K562 (cell line): ENCODE measurements around the gene DIMT1. TPM values are rescaled to one million over a fixed set of nuclear protein-coding genes. Genes with fewer than 3 reads are reported as not detected.

ENCODE experiments used
- ATAC-seq: fragments of 200-7000 bp; cut with Tn5 transposase; 3 replicates; pipeline ENCODE4 v1.9.1; 2020; ENCODE audit warnings: moderate library complexity
- BruUV-seq: library from RNA; stranded (reverse); fragments of 400-500 nt; replicated peaks from 2 replicates; lab custom pipeline; 2021; lab: Mats Ljungman, UMichigan
- CTCF ChIA-PET: fragments of 300-600 bp; formaldehyde crosslinking; extraction: SDS; loops from one replicate; lab custom pipeline; 2021; ENCODE audit warnings: low intra/inter-chr PET ratio; lab: Yijun Ruan, JAX
- POLR2A ChIA-PET: fragments of 300-600, 350-650 bp; sonication (Branson Sonifier 250); formaldehyde crosslinking; extraction: SDS; loops from one replicate; lab custom pipeline; 2021; ENCODE audit warnings: antibody characterized with exemption, inconsistent platforms; lab: Yijun Ruan, JAX
- DNase-seq, 4 experiments: peaks; one replicate each; pipeline versions ENCODE4 v3.0.0 to v3.0.0-alpha.2; 2011 to 2018; ENCODE audit warnings: low spot score in 3 of 4, mixed read lengths in 3 of 4; ENCODE audit errors: extremely low read depth in 1 of 4
- FAIRE-seq: peaks from 2 replicates; lab custom pipeline; 2011; peaks lifted over from hg19 to GRCh38; lab: Jason Lieb, UNC
- H2AFZ ChIP-seq: 2 replicates; pipeline ENCODE4 v1.6.0; 2011; ENCODE audit warnings: low read depth, low read length, control low read depth, inconsistent platforms
- H3K27ac ChIP-seq: fragments of 200-600 bp; 3 replicates; pipeline ENCODE4 v1.8.0; 2011; ENCODE audit warnings: low read depth, mild to moderate bottlenecking, control low read depth, inconsistent platforms, low read length, moderate library complexity, mixed read lengths; ENCODE audit errors: extremely low read depth
- H3K27me3 ChIP-seq, 2 experiments: fragments of 300-600 bp in 1 of 2; 2 replicates in 1 of 2; 3 replicates in 1 of 2; pipeline versions ENCODE4 v1.6.0 to v1.8.0; 2011; ENCODE audit warnings: inconsistent platforms in 2 of 2, low read length in 2 of 2, mild to moderate bottlenecking in 1 of 2, mixed read lengths in 1 of 2, moderate library complexity in 1 of 2; ENCODE audit not compliant: control insufficient read depth in 2 of 2, insufficient read depth in 2 of 2
- H3K36me3 ChIP-seq: fragments of 300-600 bp; 3 replicates; pipeline ENCODE4 v1.8.0; 2011; ENCODE audit warnings: mild to moderate bottlenecking, low read length, inconsistent platforms; ENCODE audit not compliant: control insufficient read depth, insufficient read depth
- H3K4me1 ChIP-seq, 2 experiments: fragments of 200-600 bp in 1 of 2; replicated peaks in 1 of 2; 2 replicates in 1 of 2; 3 replicates in 1 of 2; pipeline versions ENCODE4 v1.5.1 to v1.8.0; 2011; ENCODE audit warnings: inconsistent platforms in 2 of 2, low read length in 2 of 2, mild to moderate bottlenecking in 1 of 2, mixed read lengths in 1 of 2, moderate library complexity in 1 of 2; ENCODE audit not compliant: control insufficient read depth in 2 of 2, insufficient read depth in 2 of 2
- H3K4me2 ChIP-seq: 2 replicates; pipeline ENCODE4 v1.6.1; 2011; ENCODE audit warnings: low read length, control low read depth, inconsistent platforms, mixed read lengths; ENCODE audit not compliant: insufficient read depth
- H3K4me3 ChIP-seq: fragments of 200-600 bp; sonication (generic), shearing (Covaris generic); 2 replicates; pipeline ENCODE4 v1.5.1; 2016; ENCODE audit warnings: control low read depth, inconsistent platforms
- H3K79me2 ChIP-seq: fragments of 200-600 bp; 3 replicates; pipeline ENCODE4 v1.8.0; 2011; ENCODE audit warnings: low read length, inconsistent platforms; ENCODE audit not compliant: control insufficient read depth, insufficient read depth
- H3K9ac ChIP-seq, 2 experiments: 2 replicates each; pipeline versions ENCODE4 v1.6.0 to v1.6.1; 2011; ENCODE audit warnings: low read depth in 2 of 2, low read length in 2 of 2, control low read depth in 1 of 2, inconsistent platforms in 1 of 2, mild to moderate bottlenecking in 1 of 2, mixed read lengths in 1 of 2; ENCODE audit not compliant: insufficient read depth in 1 of 2
- H3K9me1 ChIP-seq: one replicate; pipeline ENCODE4 v1.6.0; 2011; ENCODE audit warnings: inconsistent platforms, mild to moderate bottlenecking, low read length, moderate library complexity; ENCODE audit not compliant: control insufficient read depth, insufficient read depth
- H3K9me3 ChIP-seq: replicated peaks from 2 replicates; pipeline ENCODE4 v1.5.1; 2011; ENCODE audit warnings: low read depth, low read length, inconsistent platforms; ENCODE audit not compliant: control insufficient read depth, insufficient read depth
- H4K20me1 ChIP-seq: replicated peaks from 2 replicates; pipeline ENCODE4 v1.6.1; 2011; ENCODE audit warnings: low read length, inconsistent platforms, mixed read lengths; ENCODE audit not compliant: control insufficient read depth, insufficient read depth
- ARID1B ChIP-seq: fragments of 450-650 bp; IDR thresholded peaks from 2 replicates; pipeline ENCODE4 v1.6.1; 2016; ENCODE audit warnings: antibody characterized with exemption, mild to moderate bottlenecking, inconsistent platforms
- BMI1 ChIP-seq: fragments of 150-350 bp; IDR thresholded peaks from 2 replicates; pipeline ENCODE4 v1.6.1; 2014; ENCODE audit warnings: low read length
- CBFA2T2 ChIP-seq: fragments of 450-650 bp; conservative IDR thresholded peaks from 2 replicates; pipeline ENCODE4 v1.6.1; 2017; ENCODE audit warnings: mild to moderate bottlenecking
- CBFA2T3 ChIP-seq: fragments of 450-650 bp; IDR thresholded peaks from 2 replicates; pipeline ENCODE4 v1.6.1; 2017
- FOSL1 ChIP-seq: fragments of 200-800 bp; sonication (Bioruptor generic); conservative IDR thresholded peaks from 2 replicates; pipeline ENCODE4 v1.6.1; 2016; ENCODE audit warnings: missing genetic modification characterization, missing compliant biosample characterization
- HMBOX1 ChIP-seq: sonication (generic); IDR thresholded peaks from 2 replicates; pipeline ENCODE4 v1.6.1; 2016
- JUND ChIP-seq, 2 experiments: IDR thresholded peaks; 2 replicates in 1 of 2; 3 replicates in 1 of 2; pipeline ENCODE4 v1.6.1; 2011; ENCODE audit warnings: borderline replicate concordance in 2 of 2, low read depth in 2 of 2, low read length in 2 of 2, improper control_type of control experiment in 1 of 2, missing biosample characterization in 1 of 2, missing genetic modification characterization in 1 of 2, missing genetic modification reagents in 1 of 2
- MTF1 ChIP-seq: fragments of 250-450 bp; sonication (Bioruptor Pico); IDR thresholded peaks from 2 replicates; pipeline ENCODE4 v1.9.0; 2021; ENCODE audit warnings: moderate library complexity, mild to moderate bottlenecking, inconsistent platforms, borderline replicate concordance
- PHB2 ChIP-seq: fragments of 450-650 bp; IDR thresholded peaks from 2 replicates; pipeline ENCODE4 v1.6.1; 2017; ENCODE audit warnings: low read depth
- SMARCE1 ChIP-seq: fragments of 450-650 bp; IDR thresholded peaks from 2 replicates; pipeline ENCODE4 v1.7.1; 2016; ENCODE audit warnings: mild to moderate bottlenecking
- TCF3 ChIP-seq: sonication (generic); formaldehyde crosslinking; IDR thresholded peaks from 2 replicates; pipeline ENCODE4 v1.4.0; 2020; ENCODE audit warnings: mild to moderate bottlenecking, missing genetic modification reagents
- ZNF431 ChIP-seq: sonication (generic); formaldehyde crosslinking; IDR thresholded peaks from 2 replicates; pipeline ENCODE4 v1.8.0; 2022; ENCODE audit warnings: mild to moderate bottlenecking, missing genetic modification reagents
- WGBS: fragments of 100-300 bp; shearing (Covaris generic); methylation state at CpG from one replicate; pipeline ENCODE4 v1.1.6; 2016; ENCODE audit warnings: low coverage, mixed read lengths; ENCODE audit not compliant: insufficient coverage; ENCODE audit errors: missing lambda C conversion rate; 5-methylcytosine and 5-hydroxymethylcytosine counted together
- in situ Hi-C: fragments of 300-500 bp; cut with MboI; formaldehyde crosslinking; loops from 4 replicates; pipeline ENCODE4 v1.15.0; 2018; ENCODE audit warnings: inconsistent platforms, mixed read lengths
- intact Hi-C: fragments of 100-400 bp; cut with micrococcal nuclease; formaldehyde crosslinking; loops from 2 replicates; pipeline ENCODE4 v1.14.2; 2022
- polyA plus RNA-seq, 8 experiments: library from polyadenylated mRNA; depleted of rRNA in 4 of 8; stranded (reverse) in 5 of 8; unstranded in 3 of 8; fragments of >200 nt; fragmentation: Nextera tagmentation in 2 of 8; fragmentation: Illumina TruSeq in 1 of 8; extraction: Ambion mirVana in 2 of 8; extraction: Trizol in 1 of 8; gene quantifications; 2 replicates each; pipeline versions ENCODE4 v1.2.1 to v1.2.3, GENCODE V29; 2011 to 2014; ENCODE audit warnings: inconsistent platforms in 1 of 8, missing spikeins in 1 of 8
- total RNA-seq, 7 experiments: library from RNA; depleted of rRNA in 6 of 7; stranded (reverse); fragments of >200 nt in 6 of 7; fragmentation: Illumina TruSeq in 2 of 7; extraction: Trizol in 2 of 7; gene quantifications; 2 replicates each; pipeline versions ENCODE4 v1.2.1 to v1.2.3, GENCODE V29; 2011 to 2021; ENCODE audit warnings: low replicate concordance in 1 of 7

DIMT1 gene
- total and polyA plus RNA-seq, 9 of the 15 experiments (the other 6 are each of a cell fraction or from before 2014, with no cell fraction given): 28.9 to 85.3 (median 54.1) TPM

GRCh38 chr5:62343428-62343827, 60.3 kb downstream of the DIMT1 start:
- 27% methylated on average over 1 of the region's 1 CpG for WGBS
- peaks cover 0 to 13% of the 10 kb centered on the region in 2 experiments; a peak in 2 of 5 replicates for H3K4me1 ChIP-seq
- in situ Hi-C loops (loop anchor here (5.0 kb wide), 1 partner anchor 116 kb away; no protein-coding TSS in a partner anchor), intact Hi-C loops (no loop called here)
- peak overlapping the region; percentile 0; the same call in 1 of the 3 replicates for H3K27ac ChIP-seq
- DNase-seq: peak in 1 of 4 experiments; percentile 51
- no peak overlapping the region for H2AFZ ChIP-seq
- H3K9me1 ChIP-seq: no peaks in the 10 kb centered on the region
- peaks cover 24% of the 10 kb centered on the region; the same call in 2 of the 3 replicates for H3K36me3 ChIP-seq
- BruUV-seq: no TSS peak
- H3K4me3 ChIP-seq: no peak overlapping the region
- H3K9ac ChIP-seq: no peak overlapping the region
- CTCF ChIA-PET: no interaction called here
- peak; percentile 38; the same call in 2 of the 3 replicates for ATAC-seq
- no peaks in the 10 kb centered on the region for H4K20me1 ChIP-seq
- no peak overlapping the region; the same call in 1 of the 2 replicates for H3K4me2 ChIP-seq
- POLR2A ChIA-PET: interaction anchor here (1.2 to 1.3 kb wide), 3 partner anchors 15 to 116 kb away, joined by 3 read pairs; no protein-coding TSS in a partner anchor
- H3K9me3 ChIP-seq: no peaks in the 10 kb centered on the region
- 0 out of 2 replicates have a peak, but pooled peaks have one; percentile 4 for TF ChIP-seq JUND (IDR thresholded peaks at IDR 0.05; ENCODE audit: borderline replicate concordance, low read depth, low read length)
- no peak for TF ChIP-seq JUND (tag; IDR thresholded peaks at IDR 0.05; ENCODE audit: borderline replicate concordance, low read depth, low read length)
- peak; percentile 66 for TF ChIP-seq CBFA2T3
- TF ChIP-seq MTF1 (CRISPR knock-in tag): no peak
- peak; percentile 47 for TF ChIP-seq FOSL1 (tag)
- TF ChIP-seq CBFA2T2: peak; percentile 39
- TF ChIP-seq ARID1B: peak; percentile 38; the same call in 1 of the 2 replicates
- TF ChIP-seq PHB2: no peak
- TF ChIP-seq TCF3 (CRISPR knock-in tag): peak; percentile 26; the same call in 1 of the 2 replicates
- no peak for TF ChIP-seq BMI1
- TF ChIP-seq SMARCE1: peak; percentile 21; the same call in 1 of the 2 replicates
- TF ChIP-seq ZNF431 (CRISPR knock-in tag): no peak
- TF ChIP-seq HMBOX1: peak; percentile 94
- peaks cover 96% of the 10 kb centered on the region for H3K79me2 ChIP-seq
- peak; percentile 6 for FAIRE-seq
- no peaks in the 10 kb centered on the region for H3K27me3 ChIP-seq
